Measurements from ENCODE around the gene SNX15.

GRCh38 chr11:65019824-65020223, 7.4 kb upstream of the SNX15 start:
- TF ChIP-seq CTCF (IDR thresholded peaks at IDR 0.05), result no peak
- no peak for TF ChIP-seq POLR2A (IDR thresholded peaks at IDR 0.05)
